Sciatic nerve (tissue), 2 donors: ENCODE measurements around the gene KSR1. TPM values are rescaled to one million over a fixed set of nuclear protein-coding genes. Genes with fewer than 3 reads are reported as not detected.
"Not testable (repeated sequence)": the region's sequence is repeated elsewhere in the genome, so short reads cannot be mapped to it uniquely, and the experiment has no call there.

Source experiments
- ATAC-seq: fragments of 200-7000 bp; cut with Tn5 transposase; one replicate; pipeline ENCODE4 v1.9.1; 2020; ENCODE audit warnings: mild to moderate bottlenecking, moderate library complexity
- DNase-seq: peaks from one replicate; pipeline ENCODE4 v3.0.0-alpha.2; 2020; ENCODE audit warnings: low spot score
- intact Hi-C: fragments of 100-400 bp; cut with DNase I; formaldehyde crosslinking; loops from one replicate; pipeline ENCODE4 v1.14.2; 2022
- total RNA-seq: library from RNA; stranded (reverse); fragmentation: NEBNext Ultra II Directional; extraction: Animal tissue kit (Norgen Biotek cat#: 25700); gene quantifications from one replicate; pipeline ENCODE4 v1.2.1, GENCODE V29; 2021
- donor health status: DM: no; HTN: no; CAD: no.
- donor health status: DM: no; HTN: no; CAD: no.

KSR1 gene
- total RNA-seq, 1 donor from 2014 or later: 82.2 TPM

DNA sequence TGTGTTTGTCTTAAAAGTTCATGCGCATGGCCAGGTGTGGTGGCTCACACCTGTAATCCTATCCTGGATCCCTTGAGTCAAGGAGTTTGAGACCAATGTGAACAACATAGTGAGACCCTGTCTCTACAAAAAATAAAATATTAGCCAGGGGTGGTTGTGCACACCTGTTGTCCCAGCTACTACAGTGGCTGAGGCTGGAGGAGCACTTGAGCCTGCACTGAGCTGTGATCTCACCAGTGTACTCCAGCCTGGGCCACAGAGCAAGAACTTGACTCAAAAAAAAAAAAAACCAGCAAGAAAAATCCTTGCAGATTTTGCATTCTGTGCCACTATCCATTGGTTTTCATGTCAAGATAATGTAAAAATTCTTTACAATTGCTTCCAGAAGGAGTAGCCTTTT is 8.2 kb downstream of the KSR1 start:
- intact Hi-C loops: no loop called here
- DNase-seq (no peak), ATAC-seq (no peak)

DNA sequence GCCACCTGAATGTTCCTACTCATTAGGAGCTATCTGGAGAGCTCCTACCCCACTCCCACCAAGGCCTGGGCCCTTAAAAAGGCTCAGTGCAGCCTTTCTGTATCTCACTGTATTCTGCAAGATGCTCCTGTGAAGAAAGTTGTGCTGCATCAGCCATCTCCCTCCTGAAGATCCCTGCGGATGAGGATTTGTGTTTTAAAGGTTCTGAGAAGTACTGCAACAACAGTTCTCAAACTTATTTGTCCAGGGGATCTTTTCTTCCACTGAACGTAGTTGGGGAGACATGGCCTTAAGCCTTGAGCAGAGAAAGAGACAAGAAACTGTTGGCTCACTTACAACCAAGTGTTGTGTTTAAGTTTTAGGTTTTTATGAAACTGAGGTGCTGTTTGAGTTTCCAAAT is 9.6 kb downstream of the KSR1 start:
- DNase-seq, ATAC-seq, intact Hi-C loops: not testable (repeated sequence)

DNA sequence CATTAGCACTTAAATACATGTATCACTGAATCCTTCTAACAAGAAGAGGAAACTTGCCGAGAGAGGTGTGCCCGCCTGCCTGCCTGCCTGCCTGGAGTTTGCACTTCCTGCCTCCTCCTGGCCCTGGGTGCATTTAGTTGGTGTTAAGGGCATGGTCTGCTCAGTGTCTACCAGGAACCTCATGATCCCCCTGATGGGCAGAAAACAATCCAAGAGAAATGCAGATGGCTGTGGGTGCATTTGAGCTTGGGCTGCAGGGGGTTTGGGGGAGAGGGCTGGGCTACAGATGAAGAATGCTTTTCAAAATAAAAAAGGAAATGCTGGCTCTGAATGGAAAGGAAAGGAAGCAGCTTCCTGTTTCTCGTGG is 10.1 kb downstream of the KSR1 start:
- no peak for DNase-seq
- no peak for ATAC-seq
- intact Hi-C loops: no loop called here

DNA sequence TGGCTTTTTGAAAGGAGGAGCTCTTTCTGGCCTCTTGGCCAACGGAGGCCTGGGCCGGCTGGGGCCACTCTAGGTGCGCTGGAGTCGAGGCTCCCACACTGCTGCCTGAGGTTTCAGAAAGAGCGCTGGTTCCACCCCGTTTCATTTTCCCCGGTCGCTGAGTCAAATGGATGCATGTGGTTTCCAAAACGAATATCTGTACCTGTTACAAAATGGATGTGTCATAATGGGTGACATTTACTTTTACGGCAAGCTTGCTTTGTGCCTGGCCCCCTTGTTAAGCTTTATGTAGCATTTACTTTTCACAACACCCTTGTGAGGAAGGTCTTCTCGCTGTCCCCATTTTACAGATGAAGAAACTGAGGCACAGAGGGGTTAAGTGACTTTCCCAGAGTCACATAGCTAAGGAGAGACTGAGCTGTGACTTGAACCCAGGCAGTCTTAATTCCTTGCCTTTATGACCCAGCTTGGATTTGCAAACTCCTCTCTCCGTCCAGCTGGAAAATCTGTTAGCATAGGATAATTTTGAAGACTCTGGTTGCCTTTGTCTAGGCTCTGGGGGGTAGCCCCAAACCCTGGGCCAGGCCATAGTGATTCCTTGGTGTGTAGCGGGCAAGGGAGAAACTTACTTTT is 10.6 kb downstream of the KSR1 start:
- intact Hi-C loops: no loop called here
- DNase-seq (no peak), ATAC-seq (no peak)

DNA sequence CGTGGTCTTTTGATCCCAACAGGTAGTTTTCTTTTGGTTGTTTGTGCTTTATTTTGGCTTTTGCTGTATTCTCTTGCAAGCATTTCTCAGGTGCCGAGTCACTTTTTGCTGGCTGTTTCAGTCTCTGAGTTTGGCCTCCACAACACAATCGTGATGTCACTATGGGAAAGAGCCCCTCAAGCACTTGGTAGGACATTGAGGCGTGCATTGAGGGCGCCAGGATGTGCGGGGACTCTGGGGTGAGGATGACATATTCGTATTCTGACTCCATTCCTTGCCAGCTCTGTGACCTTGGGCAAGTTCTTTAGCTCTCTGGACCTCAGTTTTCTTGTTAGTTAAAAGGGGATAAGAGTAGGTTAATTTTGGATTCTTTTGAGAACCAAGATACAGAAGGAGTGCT is 13.0 kb downstream of the KSR1 start:
- ATAC-seq (no peak), DNase-seq (no peak)
- intact Hi-C loops: no loop called here

DNA sequence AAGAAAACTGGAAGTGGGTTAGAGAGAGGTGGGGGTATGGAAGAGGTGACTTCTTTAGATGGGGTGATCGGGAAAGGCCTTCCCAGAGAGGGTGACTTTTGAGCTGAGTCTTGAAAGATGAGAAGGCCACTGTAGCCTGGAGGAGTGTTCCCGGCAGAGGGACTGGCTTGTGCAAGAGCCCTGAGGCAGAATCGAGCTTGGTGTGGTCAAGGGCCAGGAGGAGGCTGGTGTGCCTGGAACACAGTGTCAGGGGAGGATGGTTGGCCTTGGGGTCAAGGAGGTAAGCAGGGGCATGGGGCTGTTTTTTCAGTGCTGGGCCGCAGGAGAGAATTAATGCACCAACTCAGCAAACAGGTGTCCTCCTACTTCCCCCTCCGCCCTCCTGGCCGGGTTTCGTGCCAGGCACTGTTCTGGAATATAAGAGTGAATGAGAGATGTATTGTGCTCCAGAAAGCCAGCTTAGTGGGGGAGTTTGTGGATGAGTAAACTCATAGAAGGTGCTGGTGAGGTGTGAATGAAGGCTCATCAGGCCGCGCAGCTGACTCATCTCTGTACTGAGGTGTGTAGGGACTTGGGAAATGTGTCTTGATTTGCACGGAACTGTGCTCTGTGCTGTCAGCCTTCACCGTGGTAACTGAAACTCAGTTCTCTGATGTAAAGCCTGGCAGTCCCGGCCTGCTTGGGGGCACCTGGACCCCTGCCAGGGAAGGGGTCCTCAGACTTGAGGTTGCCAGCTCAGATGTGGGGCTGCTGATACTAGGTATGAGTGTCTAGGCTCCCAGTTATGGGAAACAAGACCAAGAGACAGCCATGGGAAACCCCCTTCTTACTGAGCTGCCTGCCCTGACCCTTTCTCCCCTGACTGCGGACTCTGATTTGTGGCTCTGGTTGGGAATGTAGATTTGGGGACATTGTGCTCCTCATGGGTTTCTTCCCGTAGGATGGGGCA is 15.3 kb downstream of the KSR1 start:
- DNase-seq (no peak), ATAC-seq (no peak)
- intact Hi-C loops: no loop called here

DNA sequence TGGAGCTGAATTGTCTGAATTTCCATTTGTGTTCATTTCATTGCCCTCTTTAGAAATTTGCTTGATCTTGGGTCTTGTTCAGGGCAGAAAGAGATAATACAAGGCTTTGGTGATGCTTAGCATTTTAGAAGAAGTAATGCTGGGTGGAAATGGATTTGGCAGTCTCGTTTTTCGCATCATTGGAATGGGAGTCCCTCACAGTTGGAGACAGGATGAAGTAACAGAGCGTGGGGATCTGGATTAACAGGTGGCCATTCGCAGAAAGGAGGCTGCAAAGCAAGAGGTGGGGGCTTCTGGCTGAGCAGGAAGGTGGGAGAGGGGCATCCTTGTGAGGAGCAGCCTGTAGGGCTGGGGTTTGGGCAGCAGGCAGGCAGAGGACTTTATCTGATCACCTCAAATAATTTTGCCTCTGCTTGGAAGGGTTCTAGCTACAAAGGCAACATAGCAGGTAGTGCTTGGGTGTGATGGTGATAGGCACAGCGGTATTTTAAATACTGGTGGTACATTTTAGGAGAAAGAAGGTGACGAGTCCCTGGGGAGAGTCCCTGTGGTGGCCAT is 17.0 kb downstream of the KSR1 start:
- intact Hi-C loops: no loop called here
- ATAC-seq (no peak), DNase-seq (no peak)

DNA sequence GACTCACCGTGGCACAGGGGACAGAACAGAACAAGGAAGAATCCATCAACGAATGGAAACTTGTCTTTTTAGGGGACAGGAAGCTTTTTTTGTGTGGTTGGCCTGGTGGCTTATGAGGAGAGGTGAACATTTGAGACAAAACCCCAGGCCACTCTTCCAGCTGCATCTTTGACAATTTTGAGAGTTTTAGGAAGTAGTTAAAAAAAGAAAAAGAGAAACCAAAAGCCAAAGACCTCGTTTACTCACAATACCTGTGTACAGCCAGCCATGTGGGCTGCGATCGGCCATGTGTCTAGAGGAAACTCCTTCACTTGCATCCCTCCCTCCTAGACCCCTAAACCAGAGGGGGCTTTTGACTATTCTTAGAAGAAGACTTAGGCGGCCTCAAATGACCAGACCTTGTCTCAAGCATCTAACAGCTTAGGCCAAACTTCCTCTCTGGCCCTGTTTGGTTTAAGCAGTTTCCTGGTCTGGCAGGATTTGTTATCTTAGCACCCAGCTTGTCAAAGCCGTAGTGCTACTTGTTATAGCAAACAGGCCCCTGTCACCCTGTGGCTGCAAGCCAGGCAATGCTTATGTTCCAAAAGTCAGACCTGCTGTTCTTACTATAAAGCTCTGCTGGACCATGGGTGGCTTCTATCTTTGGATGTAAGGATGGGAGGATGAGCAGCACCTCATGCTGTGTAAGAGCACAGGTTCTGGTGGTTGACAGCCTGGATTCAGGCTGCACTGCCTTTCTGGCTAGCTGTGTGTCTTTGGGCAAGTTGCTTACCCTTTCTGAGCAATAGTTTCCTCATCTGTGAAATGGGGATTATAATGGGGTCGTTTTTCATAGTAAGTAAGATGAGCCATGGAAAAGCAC is 17.7 kb downstream of the KSR1 start:
- ATAC-seq: no peak
- intact Hi-C loops: no loop called here
- no peak for DNase-seq

DNA sequence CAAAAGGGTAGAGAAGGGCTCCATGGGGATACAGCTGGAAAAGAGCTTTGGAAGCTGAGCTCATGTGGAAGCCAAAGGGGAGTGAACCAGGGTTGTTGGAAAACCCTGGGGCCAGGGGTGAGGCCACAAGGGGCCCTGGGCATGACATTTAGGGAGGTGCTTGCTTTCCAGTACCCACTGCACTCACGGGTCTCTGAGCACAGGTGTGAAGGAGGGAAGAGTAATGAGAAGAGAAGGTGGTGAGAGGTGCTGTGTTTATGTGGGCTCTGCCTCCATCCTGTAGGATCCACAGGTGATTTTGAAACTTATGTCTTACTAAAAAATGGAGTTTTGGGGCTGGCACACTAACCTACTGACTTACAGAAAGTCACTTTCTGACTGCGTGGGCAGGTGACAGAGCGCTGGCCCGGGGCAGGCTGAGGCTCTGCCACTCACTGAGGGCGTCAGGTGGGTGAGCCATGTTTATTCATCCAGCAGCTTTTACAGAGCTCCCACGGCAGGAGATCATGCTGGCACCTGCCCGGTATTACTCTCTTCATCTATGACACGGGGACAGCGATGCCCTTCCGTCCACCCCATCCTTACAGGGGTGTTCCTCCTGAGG is 18.9 kb downstream of the KSR1 start:
- DNase-seq: no peak
- ATAC-seq: no peak
- intact Hi-C loops: no loop called here

DNA sequence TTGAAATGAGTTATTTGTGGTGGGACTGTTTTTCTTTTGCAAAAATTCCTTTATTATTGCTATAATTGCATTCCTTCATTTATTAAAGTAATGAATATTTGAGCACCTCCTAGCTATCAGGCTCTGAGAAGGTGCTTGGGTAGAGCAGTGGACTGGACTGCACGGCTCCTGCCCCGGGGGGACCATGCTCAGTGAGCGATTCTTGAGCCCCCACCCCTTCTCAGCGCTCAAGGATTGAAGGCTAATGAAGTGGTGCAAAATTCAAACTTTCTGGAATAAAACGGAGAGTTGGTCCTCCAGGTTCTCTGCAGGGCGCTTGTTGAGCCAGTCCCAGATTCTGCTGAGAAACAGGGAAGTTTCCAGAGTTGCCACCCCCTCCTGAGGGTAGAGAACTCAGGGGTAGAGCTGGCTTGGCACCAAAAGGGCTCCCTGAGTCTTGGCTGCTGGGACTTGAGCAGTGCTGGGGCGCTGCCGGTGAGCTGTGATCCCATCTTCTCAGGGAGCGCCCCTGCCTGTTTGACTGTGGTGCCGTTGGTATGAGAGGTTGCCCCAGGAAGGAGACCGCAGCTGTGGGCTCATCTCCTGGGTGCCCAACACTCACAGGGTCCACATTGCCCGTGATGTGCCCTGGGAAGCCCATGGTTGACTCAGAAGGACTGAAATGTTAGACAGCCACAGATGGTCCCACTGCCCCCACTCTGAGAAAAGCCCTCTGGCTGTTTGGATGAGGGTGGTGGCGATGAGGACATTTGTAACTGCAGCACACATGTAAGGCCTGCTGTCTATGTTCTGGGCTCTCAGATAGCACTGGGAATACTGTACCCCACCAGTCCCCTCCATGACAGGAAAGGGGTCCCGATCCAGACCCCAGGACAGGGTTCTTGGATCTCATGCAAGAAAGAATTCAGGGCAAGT is 20.0 kb downstream of the KSR1 start:
- no peak for DNase-seq
- intact Hi-C loops: no loop called here
- ATAC-seq: no peak

DNA sequence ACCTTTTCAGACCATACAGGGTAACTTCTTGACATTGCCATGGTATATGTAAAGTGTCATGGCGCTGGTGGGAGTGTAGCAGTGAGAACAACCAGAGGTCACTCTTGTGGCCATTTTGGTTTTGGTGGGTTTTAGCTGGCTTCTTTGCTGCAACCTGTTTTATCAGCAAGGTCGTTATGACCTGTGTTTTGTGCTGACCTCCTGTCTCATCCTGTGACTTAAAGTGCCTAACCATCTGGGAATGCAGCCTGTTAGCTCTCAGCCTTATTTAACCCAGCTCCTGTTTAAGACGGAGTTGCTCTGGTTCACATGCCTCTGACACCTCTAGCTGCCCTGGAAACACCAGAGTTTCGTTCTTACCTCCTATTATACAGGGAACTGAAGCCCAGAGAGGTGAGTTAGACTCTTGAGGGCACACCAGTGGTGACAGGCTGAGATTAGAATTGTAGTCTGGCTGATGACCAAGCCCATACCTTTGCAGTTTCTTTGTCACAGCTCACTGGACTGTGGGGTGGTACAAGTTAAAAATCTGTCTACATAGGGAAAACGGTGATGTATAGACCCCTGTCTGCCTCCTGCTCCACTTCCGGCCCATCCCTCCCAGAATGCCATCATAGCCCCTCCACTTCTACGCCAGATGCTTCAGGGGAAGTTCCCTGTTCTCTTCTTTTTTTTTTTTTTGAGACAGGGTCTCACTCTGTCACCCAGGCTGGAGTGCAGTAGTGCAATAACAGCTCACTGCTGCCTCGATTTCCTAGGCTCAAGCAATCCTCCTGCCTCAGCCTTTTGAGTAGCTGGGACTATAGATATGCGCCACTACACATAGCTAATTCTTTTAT is 21.0 kb downstream of the KSR1 start:
- ATAC-seq (no peak), DNase-seq (no peak)
- intact Hi-C loops: no loop called here

DNA sequence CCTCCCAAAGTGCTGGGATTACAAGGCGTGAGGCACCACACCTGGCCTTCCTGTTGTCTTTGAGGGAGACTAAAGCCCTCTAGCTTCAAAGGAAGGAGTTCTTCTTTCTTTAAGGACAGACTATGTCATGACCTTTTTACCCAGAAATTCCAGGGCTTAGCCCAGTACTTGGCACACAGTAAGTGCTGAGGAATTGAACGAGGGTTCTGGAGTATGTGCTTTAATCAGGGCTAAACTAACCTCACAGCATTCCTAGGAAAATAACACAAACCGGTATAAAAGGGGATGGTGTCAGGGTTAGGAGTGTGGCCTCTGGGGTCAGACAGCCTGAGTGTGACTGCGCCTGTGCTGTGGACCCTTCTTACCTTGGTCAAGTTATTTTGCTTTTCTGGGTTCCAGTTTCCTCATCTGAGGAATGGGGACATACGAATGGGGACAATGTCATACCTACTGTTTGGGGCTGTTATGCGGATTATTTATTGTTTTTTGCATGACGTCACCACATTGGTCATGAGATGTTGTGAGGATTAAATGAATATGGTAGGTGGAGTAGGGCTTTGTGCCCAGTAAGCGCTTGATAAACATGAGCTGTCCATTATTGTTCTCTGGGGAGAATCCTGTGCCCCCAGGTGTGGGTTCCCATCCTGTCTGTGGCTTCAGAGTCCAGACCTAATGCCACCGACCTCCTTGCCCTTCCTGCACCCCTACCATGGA is 21.9 kb downstream of the KSR1 start:
- intact Hi-C loops: no loop called here
- ATAC-seq: no peak
- no peak for DNase-seq

DNA sequence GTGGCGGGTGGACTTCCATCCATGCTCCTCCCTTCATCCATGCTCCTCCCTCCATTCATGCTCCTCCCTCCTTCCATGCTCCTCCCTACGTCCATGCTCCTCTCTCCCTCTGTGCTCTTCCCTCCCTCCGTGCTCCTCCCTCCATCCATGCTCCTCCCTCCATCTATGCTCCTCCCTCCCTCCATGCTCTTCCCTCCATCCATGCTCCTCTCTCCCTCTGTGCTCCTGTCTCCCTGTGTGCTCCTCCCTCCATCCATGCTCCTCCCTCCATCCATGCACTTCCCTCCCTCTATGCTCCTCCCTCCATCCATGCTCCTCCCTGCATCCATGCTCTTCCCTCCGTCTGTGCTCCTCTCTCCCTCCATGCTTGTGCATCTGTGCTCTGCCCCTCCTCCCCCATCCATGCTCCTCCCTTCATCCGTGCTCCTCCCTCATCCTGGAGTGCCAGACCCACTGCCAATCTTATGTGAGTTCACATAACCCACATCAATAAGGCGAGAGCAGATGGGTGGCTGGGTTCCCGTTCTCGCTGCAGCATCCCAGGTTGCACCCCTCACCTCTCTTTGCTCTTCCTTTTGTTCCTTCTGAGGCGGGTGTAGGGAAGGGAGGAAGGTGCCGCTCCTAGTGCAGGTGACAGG is 22.8 kb downstream of the KSR1 start:
- intact Hi-C loops: no loop called here
- no peak for ATAC-seq

DNA sequence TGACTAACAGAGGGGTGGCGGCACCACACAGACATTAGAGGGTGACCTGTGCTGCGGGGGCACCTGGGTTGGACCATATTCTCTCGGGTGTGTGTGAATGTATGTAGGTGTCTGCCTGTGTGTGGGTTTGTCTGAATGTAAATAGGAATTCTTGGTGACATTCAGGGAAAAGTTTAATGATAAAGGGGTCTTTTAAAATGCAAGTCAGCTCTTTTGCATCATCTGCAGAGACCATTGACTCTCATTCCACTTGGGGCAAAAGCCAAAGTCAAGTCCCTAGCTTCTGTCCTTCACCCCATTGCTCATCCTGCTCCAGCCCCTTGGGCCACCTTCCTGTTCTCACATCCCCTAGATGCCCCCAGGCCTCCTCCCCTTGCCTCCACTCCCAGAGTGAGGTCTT is 23.6 kb downstream of the KSR1 start:
- no peak for DNase-seq
- ATAC-seq: no peak
- intact Hi-C loops: no loop called here

More for the DNA sequence above, 22.8 kb downstream of the KSR1 start:
- no peak for DNase-seq

DNA sequence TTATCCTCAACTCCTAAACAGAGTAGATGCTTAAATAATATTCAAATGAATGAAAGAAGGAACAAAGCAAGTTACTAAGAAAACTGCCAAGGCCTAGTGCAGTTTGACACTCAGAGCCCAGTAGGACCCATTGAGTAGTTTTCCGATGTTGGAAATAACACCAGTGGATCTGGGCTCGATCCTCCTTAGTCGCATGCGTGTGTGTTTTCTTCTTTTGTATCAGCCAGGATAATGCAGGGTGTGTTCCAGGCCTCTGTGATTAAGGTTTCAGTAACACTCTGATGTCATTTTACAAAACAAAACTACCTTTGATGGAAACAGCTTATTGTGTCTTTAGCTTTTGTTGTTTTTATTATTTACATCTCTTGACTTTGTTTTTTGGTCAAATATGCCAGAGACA is 24.5 kb downstream of the KSR1 start:
- ATAC-seq (no peak), DNase-seq (no peak)
- intact Hi-C loops: no loop called here

DNA sequence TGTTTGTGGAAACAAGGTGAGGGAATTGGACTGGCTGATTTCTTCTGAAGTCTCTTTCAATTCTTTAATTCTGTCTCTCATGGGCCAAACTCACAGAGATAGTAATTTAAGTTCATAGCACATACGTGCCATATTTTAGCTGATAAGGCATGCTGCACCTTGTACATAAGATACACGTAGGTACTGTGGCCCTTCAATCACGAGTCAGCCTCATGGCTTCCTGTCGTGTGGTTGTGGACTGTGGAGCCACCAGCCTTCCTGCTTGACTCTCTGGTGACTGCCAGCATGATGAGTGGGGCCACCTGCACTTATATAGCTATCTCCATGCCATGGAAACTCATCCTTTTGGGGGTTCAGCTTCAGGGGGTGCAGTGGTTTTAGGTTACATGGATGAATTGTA is 25.1 kb downstream of the KSR1 start:
- ATAC-seq (no peak), DNase-seq (no peak)
- intact Hi-C loops: no loop called here
